Measurements from ENCODE around the gene CYP4F2.
A peak's percentile ranks its signal among the peaks of the same experiment; 100 is the strongest.
"Not testable (repeated sequence)": the region's sequence is repeated elsewhere in the genome, so short reads cannot be mapped to it uniquely, and the experiment has no call there.

CYP4F2 gene

DNA sequence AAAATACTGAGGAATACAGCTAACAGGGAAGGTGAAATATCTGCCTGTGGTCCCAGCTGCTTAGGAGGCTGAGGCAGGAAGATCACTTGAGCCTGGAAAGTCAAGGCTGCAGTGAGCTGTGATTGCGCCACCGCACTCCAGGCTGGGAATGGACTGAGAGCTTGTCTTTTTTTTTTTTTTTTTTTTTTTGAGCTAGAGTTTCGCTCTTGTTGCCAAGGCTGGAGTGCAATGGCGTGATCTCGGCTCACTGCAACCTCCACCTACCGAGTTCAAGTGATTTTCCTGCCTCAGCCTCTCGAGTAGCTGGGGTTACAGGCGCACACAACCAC is 54.0 kb downstream of the CYP4F2 start:
- DNase-seq = not testable (repeated sequence)

DNA sequence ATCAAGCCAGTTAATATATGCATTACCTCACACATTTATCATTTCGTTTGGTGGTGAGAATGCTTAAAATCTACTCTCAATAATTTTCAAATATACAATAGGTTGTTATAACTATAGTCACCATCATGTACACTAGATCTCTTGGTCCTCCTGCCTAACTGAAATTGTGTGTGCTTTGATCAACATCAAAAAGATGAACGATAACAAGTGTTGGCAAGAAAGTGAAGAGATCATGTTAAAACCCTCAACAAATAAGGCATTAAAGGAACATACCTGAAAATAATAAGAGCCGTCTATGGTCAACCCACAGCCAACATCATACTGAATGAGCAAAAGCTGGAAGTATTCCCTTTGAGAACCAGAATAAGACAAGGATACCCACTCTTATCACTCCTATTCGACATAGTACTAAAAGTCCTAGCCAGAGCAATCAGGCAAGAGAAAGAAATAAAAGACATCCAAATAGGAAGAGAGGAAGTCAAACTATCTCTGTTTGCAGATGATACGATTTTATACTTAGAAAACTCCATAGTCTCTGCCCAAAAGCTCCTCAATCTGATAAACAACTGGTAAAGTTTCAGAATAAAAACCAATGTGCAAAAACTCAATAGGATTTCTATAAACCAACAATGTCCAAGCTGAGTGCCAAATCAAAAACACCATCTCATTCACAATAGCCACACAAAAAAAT is 54.5 kb downstream of the CYP4F2 start:
- no peak for DNase-seq

DNA sequence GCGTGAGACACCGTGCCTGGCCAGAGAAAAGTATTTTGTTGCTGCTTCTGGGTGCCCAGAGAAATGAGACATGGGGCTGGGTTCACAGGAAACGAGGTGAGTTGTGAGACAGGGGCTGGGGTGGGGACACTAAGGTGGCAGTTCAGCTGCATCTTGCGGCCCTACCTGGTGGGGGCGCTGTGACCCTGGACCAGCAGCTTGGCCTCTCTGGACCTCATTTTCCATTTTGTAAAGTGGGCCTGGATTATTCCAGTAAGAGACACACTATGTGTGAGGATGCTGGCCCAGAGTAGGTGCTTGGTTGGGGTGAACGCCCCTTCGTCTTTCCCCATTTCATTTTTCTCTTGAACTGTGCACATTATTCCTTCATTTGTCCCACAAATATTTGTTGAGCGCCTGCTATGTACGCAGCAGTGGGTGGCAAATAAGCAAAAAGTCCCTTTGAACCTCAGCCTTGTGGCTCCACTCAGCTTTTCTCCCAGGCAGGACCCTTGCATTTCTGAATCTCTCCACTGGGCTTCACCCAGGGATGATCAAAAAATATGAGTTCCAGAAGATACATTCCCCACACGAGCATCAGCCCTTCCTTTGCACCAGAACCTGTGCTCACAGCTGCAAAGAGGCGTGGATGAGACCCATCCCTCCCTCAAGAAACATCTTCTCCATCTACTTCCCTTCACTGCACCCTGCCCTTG is 55.9 kb downstream of the CYP4F2 start:
- DNase-seq = no peak

DNA sequence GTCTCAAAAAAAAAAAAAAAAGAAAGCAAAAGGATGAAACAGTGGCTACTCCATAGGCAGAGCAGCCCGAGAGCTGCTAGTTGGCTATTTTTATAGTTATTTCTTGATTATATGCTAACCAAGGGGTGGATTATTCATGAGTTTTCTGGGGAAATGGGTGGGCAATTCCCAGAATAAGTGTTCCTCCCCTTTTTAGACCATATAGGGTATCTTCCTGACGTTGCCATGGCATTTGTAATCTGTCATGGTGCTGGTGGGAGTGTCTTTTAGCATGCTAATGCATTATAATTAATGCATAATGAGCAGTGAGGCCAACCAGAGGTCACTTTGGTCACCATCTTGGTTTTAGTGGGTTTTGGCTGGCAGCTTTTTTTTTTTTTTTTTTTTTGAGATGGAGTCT is 57.0 kb downstream of the CYP4F2 start:
- DNase-seq = no peak

DNA sequence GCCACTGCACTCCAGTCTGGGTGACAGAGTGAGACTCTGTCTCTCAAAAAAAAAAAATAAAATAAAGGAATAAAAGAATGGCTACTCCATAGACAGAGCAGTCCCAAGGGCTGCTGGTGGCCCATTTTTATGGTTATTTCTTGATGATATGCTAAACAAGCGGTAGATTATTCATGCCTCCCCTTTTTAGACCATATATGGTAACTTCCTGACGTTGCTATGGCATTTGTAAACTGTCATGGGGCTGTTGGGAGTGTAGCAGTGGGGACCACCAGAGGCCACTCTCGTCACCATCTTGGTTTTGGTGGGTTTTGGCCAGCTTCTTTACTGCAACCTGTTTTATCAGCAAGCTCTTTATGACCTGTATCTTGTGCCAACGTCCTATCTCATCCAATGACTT is 58.0 kb downstream of the CYP4F2 start:
- DNase-seq = not testable (repeated sequence)

DNA sequence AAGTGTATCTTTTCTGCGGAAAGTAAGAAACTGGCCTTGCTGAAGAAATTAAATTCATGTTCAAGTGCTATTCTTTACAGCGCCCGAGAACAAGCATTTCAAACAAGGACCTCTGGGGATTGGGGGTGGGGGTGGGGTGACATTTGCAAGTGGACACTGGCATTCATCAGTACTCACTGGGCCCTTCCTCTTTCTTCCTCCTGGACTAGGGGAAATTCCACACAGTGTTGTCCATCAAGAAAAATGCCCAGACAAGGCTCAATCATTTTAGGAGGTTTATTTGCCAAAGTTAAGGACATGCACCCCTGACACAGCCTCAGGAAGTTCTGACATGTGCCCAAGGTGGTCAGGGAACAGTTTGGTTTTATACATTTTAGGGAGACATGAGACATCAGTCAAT is 59.5 kb downstream of the CYP4F2 start:
- DNase-seq = no peak

DNA sequence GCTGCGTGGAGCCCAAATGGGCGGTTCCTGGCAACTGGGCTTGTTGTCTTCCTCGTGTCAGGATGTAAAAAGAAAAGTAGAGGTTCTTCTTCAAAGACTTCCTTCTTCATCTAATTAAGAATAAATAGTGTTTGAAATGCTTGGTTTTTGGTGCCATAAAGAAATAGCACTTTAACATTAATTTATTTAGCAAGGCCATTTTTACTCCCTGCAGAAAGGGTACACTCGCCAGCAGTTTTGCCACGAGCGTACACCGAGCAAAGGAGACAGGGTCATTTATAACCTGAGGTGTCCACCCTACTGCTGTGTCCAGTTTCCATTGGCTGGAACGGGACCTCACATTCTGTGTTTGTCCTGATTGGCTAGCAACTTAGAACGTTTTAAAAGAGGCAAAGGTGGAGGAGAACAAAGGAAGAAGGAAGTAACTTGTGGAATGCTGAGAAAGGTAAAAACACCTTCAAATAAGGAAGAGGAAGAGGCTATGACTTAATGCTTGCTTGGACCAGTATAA is 60.6 kb downstream of the CYP4F2 start:
- DNase-seq = no peak

DNA sequence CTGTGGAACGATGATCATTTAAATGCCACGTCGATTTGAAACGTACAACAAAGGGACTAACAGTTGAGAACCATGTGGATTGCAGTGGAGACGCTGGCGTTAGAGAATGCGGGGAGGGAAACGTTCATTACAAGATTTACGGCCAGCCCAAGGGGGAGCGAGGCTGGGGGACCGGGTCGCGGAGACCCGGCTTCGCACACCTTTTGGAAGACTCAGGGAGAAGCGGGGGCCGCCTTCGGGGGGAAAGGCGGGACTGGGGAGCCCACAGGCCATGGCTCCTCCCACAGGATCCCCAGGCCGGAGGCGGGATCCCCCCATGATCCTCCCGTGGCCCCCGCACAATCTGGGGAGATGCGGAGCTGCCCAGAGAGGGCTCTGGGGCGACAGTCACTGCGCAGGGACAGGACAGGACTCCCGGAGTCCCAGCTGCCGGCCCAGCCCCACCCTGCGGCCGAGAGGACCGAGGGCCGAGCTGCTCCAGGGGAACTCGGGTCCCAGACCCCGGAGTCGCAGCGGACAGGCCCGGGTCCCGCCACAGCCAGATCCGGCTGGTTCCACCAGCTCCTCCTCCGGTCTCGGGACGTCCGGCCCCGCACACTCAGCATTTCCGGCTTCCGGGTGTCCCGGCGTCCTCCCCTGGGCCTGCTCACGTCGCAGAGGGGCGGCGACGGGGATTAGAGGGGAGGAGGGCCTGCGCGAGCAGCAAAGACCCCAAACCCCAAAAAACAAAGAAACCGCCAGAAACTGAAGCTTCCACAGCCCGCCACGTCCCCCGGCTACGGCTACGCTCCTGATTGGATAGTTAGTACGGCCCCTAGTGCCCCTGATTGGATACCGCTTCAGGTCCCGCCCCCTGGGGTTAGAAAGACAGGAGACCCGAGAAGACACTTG is 61.3 kb downstream of the CYP4F2 start:
- peak; percentile 92 for DNase-seq

DNA sequence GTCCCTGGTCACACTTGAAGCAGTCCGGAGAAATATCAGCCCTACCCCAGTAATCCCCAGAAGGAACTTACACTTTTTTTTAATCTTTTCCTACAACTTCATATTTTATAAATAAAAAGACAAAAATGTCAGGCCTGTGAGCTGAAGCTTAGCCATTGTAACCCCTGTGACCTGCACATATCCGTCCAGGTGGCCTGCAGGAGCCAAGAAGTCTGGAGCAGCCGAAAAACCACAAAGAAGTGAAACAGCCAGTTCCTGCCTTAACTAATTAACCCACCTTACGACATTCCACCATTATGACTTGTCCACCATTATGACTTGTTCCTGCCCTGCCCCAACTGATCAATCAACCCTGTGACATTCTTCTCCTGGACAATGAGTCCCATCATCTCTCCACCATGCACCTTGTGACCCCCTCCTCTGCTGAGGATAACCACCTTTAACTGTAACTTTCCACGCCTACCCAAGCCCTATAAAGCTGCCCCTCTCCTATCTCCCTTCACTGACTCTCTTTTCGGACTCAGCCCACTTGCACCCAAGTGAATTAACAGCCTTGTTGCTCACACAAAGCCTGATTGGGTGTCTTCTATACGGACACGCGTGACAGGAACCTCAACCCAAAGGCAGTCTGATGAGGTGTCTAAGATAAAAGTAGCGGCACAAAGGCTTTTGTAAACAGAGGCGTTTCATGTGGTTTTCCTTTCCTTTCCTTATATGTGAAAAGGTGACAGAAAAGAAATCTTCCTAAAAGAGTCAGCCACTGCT is 62.1 kb downstream of the CYP4F2 start:
- peak; percentile 57 for DNase-seq

DNA sequence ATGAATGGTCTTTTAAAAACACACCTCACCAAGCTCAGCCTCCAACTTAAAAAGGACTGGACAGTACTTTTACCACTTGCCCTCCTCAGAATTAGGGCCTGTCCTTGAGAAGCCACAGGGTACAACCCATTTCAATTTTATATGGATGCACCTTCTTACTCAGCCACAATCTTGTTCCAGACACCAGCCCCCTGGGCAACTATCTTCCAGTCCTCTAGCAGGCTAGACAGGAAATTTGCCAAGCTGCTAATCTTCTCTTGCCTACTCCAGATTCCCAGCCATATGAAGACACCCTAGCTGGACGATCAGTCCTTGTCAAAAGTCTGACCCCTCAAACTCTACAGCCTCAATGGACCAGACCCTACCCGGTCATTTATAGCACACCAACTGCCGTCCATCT is 63.6 kb downstream of the CYP4F2 start:
- not testable (repeated sequence) for DNase-seq

DNA sequence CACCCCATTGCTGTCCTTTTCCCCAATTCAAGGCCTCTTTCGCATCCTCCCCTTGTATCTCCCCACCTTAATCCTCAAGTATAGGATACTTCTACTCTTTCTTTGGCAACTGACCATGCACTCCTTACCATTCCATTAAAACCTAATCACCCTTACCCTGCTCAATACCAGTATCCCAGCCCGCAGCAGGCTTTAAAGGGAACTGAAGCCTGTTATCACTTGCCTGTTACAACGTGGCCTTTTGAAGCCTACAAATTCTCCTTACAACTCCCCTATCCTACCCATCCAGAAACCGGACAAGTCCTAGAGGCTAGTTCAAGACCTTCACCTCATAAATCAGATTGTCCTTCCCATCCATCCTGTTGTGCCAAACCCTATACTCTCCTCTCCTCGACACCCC is 66.2 kb downstream of the CYP4F2 start:
- no peak for DNase-seq

DNA sequence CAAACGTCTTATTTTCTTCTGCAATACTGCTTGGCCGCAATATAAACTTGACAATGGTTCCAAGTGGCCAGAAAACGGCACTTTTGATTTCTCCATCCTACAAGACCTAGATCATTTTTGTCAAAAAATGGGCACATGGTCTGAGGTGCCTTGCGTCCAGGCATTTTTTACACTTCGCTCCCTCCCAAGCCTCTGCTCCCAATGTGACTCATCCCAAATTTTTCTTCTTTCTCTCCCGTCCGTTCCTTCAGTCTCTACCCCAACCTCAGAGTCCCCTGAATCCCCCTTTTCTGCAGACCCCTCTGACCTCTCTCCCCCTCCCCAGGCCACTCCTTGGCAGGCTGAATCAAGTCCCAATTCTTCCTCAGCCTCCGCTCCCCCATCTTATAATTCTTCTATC is 68.1 kb downstream of the CYP4F2 start:
- DNase-seq = no peak

DNA sequence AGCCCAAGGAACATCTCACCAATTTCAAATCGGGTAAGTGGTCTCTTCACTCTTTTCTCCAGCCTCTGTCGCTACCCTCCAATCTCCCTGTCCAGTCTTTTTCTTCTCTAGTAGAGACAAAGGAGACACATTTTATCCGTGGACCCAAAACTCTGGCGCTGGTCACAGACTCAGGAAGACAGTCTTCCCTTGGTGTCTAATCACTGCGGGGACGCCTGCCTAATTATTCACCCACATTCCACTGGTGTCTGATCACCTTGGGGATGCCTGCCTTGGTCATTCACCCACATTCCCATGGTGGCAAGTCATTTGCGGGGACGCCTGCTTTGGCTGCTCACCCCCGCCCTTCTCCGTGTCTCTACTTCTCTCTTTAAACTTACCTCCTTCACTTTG is 68.6 kb downstream of the CYP4F2 start:
- no peak for DNase-seq

DNA sequence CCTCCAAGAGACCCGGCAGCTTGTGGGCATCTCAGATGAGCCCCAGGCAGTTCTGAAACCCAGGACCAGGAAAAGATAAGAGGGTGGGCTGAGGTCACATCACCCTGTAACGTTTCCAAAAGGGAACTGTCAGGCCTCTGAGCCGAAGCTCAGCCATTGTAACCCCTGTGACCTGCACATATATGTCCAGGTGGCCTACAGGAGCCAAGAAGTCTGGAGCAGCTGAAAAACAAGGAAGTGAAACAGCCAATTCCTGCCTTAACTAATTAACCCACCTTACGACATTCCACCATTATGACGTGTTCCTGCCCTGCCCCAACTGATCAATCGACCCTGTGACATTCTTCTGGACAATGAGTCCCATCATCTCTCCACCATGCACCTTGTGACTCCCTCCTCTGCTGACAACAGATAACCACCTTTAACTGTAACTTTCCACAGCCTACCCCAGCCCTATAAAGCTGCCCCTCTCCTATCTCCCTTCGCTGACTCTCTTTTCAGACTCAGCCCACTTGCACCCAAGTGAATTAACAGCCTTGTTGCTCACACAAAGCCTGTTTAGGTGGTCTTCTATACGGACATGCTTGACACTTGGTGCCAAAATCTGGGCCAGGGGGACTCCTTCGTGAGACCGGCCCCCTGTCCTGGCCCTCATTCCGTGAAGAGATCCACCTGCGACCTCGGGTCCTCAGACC is 69.1 kb downstream of the CYP4F2 start:
- DNase-seq = not testable (repeated sequence)

DNA sequence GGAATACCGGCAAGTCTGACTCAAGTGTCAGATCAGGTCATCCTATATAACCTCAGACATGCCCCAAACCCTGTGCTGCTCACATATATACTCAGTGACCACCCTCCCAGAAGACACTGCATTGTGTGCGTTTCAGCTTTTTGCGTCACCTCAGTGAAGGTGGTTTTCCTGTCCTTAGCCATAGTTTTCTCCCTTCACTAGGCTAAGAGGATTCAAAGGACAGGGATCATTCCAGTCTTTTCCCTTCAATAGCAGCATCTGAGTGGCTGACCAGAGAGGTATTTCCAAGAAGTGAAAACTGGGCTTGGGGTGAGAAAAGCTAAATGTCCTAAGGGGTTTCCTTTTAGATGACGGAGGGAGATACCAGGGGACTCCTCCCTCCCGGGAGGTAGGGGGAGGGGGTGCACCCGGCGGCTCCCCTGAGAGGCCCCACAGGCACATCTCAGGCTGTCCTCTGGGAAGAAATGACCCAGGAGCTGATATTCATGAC is 69.7 kb downstream of the CYP4F2 start:
- DNase-seq = no peak

Measured in activated CD4-positive, alpha-beta T cell treated with anti-CD3 and anti-CD28 coated beads, Interleukin-2, amount 50 U/mL, for 1 hour (primary cell).